GM19372 (cell line): ENCODE results near the gene DCUN1D1.

Experiments used
- ATAC-seq: cut with Tn5 transposase; IDR thresholded peaks from one replicate; pipeline ENCODE4 v1.9.1; 2021; ENCODE audit warnings: mild to moderate bottlenecking, low read depth, moderate library complexity; ENCODE audit not compliant: unreplicated experiment

The DCUN1D1 gene

GRCh38 chr3:182937293-182938051 lies 42.9 kb downstream of the DCUN1D1 start:
- ATAC-seq: peak; percentile 88

DNA sequence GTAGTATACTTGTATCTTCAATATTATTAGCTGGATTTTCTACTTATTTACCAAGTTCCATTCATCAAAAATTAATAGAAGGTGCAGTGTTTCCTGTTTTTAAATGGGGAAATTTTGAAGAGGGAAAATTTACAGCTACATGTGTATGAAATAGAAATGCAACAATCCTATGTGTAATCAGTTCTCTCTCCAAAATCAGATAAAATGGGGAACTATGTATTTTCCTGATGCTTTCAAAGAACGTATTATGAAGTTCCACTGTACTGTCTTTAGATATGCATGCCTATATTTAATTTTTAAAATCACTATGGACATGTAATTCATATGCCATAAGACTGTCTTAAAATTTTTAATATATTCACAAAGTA lies 43.4 kb downstream of the DCUN1D1 start:
- no peak for ATAC-seq

- no peak for ATAC-seq
Measured at GRCh38 chr3:182936239-182936917, 44.0 kb downstream of the DCUN1D1 start.

GRCh38 chr3:182935803-182936202 lies 44.5 kb downstream of the DCUN1D1 start:
- ATAC-seq: no peak

- ATAC-seq: peak; percentile 9
Measured at GRCh38 chr3:182925944-182926337, 54.4 kb downstream of the DCUN1D1 start.

GRCh38 chr3:182925330-182925943 lies 54.9 kb downstream of the DCUN1D1 start:
- ATAC-seq: peak; percentile 95

DNA sequence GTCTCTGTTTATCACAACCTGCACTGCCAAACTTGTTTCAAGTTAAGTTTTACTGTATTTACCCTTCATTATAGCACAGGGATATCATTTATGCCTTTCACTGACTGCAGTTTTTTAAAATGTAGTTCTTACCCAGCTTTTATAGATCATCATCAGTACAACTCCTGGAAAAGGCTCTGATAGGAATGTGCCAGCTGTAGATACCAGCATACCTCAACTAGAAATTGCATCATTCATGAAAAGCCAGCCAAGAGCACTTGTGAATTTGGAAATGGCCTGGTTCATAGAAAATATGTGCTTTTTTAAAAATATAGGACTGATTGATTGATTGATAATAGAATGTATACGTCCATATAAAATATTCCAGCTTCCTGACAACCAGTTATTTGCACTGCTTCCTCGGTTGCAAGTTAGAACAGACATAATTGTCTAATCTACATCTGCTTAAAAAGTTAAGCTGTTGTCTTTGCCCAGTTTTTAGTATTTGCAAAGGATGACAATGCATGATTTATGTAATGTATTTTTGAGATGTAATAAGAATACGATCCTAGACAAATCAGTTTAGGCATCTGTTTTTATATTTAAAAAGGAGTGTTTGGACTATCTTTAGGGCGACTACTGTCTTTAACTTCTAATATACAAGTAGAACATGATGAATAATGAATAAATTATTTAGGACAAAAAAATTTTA lies 58.5 kb downstream of the DCUN1D1 start:
- no peak for ATAC-seq

DNA sequence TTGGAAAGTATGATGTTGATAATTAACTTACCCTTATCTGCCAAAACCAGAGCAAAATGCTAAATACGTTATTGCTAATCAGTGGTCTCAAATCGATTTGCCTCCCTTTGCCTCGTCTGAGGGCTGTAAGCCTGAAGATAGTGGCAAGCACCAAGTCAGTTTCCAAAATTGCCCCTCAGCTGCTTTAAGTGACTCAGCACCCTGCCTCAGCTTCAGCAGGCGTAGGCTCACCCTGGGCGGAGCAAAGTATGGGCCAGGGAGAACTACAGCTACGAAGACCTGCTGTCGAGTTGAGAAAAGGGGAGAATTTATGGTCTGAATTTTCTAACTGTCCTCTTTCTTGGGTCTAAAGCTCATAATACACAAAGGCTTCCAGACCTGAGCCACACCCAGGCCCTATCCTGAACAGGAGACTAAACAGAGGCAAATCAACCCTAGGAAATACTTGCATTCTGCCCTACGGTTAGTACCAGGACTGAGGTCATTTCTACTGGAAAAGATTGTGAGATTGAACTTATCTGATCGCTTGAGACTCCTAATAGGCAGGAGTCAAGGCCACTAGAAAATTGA lies 59.7 kb downstream of the DCUN1D1 start:
- ATAC-seq: no peak

GRCh38 chr3:182919866-182920357 lies 60.4 kb downstream of the DCUN1D1 start:
- ATAC-seq: no peak

DNA sequence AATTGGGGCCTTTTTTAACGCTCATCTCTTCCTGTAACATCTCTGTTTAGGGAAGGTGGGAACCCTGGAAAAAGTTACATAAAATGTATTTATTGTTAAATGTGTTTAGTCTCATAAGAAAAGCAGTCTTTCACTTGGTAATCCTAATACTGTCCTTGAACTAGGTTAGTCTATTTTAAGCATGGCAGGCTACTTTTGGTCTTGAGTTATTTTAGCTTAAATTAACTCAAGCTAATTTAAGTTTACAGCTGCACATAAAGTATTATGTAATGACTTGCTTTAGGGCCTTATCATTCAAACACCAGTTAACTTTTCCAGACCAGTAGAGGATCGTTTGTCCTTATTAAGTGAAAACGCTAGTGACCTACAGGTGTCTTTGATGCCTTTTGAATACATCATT lies 63.2 kb downstream of the DCUN1D1 start:
- no peak for ATAC-seq

DNA sequence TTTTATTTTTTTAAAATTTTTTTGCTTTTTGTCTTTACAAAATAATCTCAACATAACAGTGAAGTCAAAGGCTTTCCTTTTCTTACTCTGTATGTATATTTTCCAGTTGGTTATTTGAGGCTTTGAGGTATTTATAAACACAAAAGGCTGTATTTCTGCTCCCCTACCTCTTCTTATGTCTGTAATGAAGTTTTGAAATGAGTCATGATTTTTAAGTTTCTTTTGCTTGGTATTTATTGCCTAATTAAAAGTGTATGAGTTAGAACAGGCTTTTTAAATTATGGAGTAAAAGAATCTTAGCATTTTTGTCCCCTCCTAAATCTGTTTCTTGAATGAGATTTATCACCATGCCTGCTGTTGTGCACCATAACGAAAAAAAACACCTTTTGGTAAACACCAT lies 66.0 kb downstream of the DCUN1D1 start:
- ATAC-seq: peak; percentile 47

DNA sequence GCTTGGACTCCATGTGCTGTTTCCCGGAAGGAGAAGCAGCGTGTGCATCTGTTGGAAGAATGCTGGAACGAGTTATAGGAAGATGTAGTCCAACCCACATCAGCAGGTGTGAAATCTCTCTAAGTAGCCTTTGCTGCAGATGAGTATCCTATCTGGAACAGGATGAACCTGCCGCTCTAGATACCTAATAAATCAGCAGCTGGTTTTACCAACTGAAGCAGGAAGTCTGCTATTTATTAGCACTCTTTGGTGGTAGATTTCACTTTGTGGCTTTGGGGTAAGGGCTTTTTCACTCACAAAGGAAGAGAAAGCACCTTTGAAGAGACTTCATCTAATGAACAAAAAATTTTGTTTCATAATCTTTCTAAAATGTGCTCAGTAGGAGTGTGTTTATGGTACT lies 66.4 kb downstream of the DCUN1D1 start:
- peak; percentile 79 for ATAC-seq

DNA sequence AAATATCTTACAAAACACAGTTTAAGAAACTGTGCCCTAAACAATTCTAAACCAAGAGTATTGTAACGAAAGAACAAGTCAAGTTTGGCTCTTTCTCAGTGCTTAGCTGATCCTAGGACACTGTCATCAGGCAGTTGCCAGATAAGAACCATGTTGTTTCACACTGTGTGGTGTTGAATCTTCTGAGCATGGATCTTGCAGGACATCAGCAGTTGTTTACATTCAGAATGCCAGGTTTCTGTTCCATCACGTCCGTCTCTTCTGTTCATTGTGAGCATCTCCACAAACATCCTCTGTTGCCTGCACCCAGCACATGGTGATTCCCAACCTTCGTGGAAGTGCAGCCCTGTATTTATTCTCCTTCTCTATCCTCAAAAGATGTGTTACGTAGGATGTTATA lies 67.9 kb downstream of the DCUN1D1 start:
- no peak for ATAC-seq

DNA sequence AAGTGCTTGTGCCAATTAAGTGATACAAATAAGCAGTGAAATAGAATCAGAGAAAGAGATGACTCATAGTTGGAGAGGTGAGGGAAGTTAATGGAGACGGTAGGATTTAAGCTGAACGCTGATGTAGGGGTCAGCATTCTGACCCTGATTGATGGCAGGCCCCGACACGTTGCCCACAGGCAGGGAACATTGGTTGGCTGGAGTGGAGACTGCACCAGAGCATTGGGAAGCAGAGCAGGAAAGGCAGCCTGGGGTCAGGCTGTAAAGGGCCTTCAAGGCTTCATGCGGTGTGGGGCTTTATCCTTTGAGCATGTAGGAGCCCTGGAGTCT lies 68.6 kb downstream of the DCUN1D1 start:
- no peak for ATAC-seq

DNA sequence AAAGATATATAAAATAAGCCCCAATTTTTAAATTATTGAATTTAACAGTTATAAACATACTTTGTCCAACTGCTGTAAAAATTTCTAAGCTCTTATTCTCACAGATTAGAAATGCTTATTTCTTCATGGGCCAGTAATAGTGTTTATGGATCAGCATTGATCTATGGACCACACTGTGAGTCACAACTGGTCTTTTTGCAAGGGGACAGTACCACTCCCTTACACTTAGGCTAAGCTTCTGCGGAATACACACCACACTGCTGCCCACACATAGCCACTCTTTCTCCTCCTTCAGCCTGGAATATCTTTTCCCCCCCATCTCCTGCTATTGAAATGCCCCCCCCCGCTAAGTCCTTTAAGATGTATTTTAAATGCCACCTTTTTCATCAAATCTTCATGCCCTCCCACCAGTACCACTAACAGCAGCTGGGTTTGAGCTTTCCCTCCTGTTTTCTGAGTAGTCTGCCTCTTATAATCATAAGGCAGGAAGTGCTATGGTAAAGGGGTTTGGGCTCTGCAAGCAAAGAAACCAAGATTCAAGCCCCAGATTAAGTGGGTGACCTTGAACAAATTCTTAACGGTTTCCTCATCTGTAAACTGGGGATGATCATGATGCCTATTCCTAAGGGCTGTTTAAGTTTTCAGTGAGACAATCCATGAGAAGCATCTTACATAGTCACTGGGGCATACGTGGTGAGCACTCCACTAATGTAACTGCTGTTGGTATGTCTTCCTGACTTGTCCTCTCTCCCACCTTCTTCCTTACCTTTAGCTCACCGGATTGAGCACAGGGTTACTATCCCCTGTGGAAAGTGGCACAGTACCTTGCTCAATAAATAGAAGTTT lies 69.2 kb downstream of the DCUN1D1 start:
- ATAC-seq: no peak

DNA sequence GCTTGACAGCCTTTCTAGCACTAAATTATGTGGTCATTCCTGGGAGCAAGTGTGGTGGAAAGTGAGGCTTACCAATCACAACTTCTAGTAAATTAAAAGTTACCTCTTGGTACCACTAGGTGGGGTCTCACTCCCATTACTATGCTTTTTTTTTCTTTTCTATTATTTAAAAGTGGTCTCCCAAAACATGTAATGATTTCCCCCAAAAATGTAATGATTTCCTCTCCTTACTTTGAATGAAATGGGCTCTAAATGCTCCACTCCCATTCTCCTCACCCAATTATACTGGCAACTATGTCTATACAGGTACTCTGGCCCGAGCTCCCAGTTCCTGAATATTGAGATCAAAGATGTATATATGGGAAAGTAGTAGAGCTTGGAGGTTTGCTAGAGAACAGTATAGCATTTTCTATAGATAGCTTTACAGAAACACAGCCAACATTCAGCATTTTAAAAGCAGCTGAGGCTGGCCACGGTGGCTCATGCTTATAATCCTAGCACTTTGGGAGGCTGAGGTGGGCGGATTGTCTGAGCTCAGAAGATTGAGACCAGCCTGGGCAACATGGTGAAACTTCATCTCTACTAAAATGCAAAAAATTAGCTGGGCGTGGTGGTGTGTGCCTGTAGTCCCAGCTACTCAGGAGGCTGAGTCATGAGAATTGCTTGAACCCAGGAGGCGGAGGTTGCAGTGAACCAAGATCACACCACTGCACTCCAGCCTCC lies 70.9 kb downstream of the DCUN1D1 start:
- ATAC-seq: no peak

DNA sequence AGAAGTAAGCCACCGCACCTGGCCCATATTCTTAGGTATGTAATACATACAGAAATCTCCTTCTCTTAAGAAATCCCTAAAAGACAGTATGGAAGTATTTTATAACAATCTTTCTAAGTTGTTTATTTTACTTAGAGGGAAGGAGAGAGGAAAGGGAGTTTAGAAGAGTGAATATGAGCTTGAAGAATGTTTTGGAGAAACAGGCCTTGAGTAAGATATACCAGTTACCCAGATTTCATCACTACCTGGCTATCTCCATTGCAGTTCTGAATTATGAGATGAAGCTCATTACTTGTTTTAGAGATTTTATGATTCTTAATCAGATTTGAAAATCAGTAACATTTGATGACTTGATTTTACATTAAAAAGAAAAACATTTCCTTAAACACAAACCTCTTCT lies 71.9 kb downstream of the DCUN1D1 start:
- no peak for ATAC-seq

- peak; percentile 50 for ATAC-seq
Measured at GRCh38 chr3:182906036-182906435, 74.3 kb downstream of the DCUN1D1 start.

- peak; percentile 36 for ATAC-seq
Measured at GRCh38 chr3:182905623-182906022, 74.7 kb downstream of the DCUN1D1 start.
